ENCODE data around the gene COMMD9.
"Not testable (repeated sequence)": the region's sequence is repeated elsewhere in the genome, so short reads cannot be mapped to it uniquely, and the experiment has no call there.

COMMD9 gene

GRCh38 chr11:36289226-36289852 is at the start of gene COMMD9:
Gene COMMD9, minus strand, starts transcription at chr11:36289424. Its CDS starts 12 bp downstream, at chr11:36289412.
- peak; percentile 49 for DNase-seq (ENCODE audit: low read depth)

- no peak for DNase-seq (ENCODE audit: low read depth)
These were observed 44.7 kb upstream of the COMMD9 start for GRCh38 chr11:36333897-36334296.

GRCh38 chr11:36333468-36333867 is 44.2 kb upstream of the COMMD9 start:
- no peak for DNase-seq (ENCODE audit: low read depth)

GRCh38 chr11:36330411-36330810 is 41.2 kb upstream of the COMMD9 start:
- DNase-seq (ENCODE audit: low read depth), result no peak

GRCh38 chr11:36328966-36329673 is 39.9 kb upstream of the COMMD9 start:
- DNase-seq (ENCODE audit: low read depth), result no peak

- no peak for DNase-seq (ENCODE audit: low read depth)
These were observed 37.5 kb upstream of the COMMD9 start for GRCh38 chr11:36326524-36327419.

- DNase-seq (ENCODE audit: low read depth), result not testable (repeated sequence)
These were observed 36.2 kb upstream of the COMMD9 start for GRCh38 chr11:36325403-36325802.

- DNase-seq (ENCODE audit: low read depth), result not testable (repeated sequence)
These were observed 35.7 kb upstream of the COMMD9 start for GRCh38 chr11:36324956-36325355.

- DNase-seq (ENCODE audit: low read depth), result no peak
These were observed 28.8 kb upstream of the COMMD9 start for GRCh38 chr11:36317992-36318391.

- no peak for DNase-seq (ENCODE audit: low read depth)
These were observed 26.8 kb upstream of the COMMD9 start for GRCh38 chr11:36316049-36316448.

- DNase-seq (ENCODE audit: low read depth), result no peak
These were observed 25.2 kb upstream of the COMMD9 start for GRCh38 chr11:36314434-36314767.

GRCh38 chr11:36313750-36314433 is 24.7 kb upstream of the COMMD9 start:
- DNase-seq (ENCODE audit: low read depth), result no peak

GRCh38 chr11:36312611-36313472 is 23.6 kb upstream of the COMMD9 start:
- DNase-seq (ENCODE audit: low read depth), result no peak

- DNase-seq (ENCODE audit: low read depth), result no peak
These were observed 22.8 kb upstream of the COMMD9 start for GRCh38 chr11:36311926-36312595.

- no peak for DNase-seq (ENCODE audit: low read depth)
These were observed 20.6 kb upstream of the COMMD9 start for GRCh38 chr11:36309779-36310178.

- no peak for DNase-seq (ENCODE audit: low read depth)
These were observed 19.4 kb upstream of the COMMD9 start for GRCh38 chr11:36308577-36308976.

GRCh38 chr11:36306888-36307287 is 17.7 kb upstream of the COMMD9 start:
- no peak for DNase-seq (ENCODE audit: low read depth)

GRCh38 chr11:36305047-36305446 is 15.8 kb upstream of the COMMD9 start:
- no peak for DNase-seq (ENCODE audit: low read depth)

GRCh38 chr11:36304351-36304750 is 15.1 kb upstream of the COMMD9 start:
- DNase-seq (ENCODE audit: low read depth), result no peak

- no peak for DNase-seq (ENCODE audit: low read depth)
These were observed 11.4 kb upstream of the COMMD9 start for GRCh38 chr11:36300650-36301049.
